Gastrocnemius medialis (tissue), 4 donors: ENCODE measurements around the gene KCNK6. TPM values are rescaled to one million over a fixed set of nuclear protein-coding genes. Genes with fewer than 3 reads are reported as not detected.

ENCODE experiments used
- ATAC-seq, 2 donors: fragments of 150-250 bp; one replicate each; pipeline ENCODE4 v1.9.1; 2016
- DNase-seq, 2 donors: peaks; one replicate each; pipeline ENCODE4 v3.0.0-alpha.2; 2019
- H3K27ac ChIP-seq, 4 donors: fragments of 200-600 bp; sonication (generic); 1 replicate in 1 of 4; 2 replicates in 3 of 4; pipeline ENCODE4 v1.5.1; 2016 to 2018; ENCODE audit warnings: mild to moderate bottlenecking in 2 of 4, moderate library complexity in 1 of 4
- H3K27me3 ChIP-seq, 3 donors: fragments of 200-600 bp; sonication (generic) in 2 of 3; 1 replicate in 1 of 3; 2 replicates in 2 of 3; pipeline versions ENCODE4 v1.5.1 to v1.6.0; 2016 to 2019; ENCODE audit warnings: mild to moderate bottlenecking in 1 of 3, moderate library complexity in 1 of 3
- H3K36me3 ChIP-seq, 2 donors: fragments of 200-600 bp; sonication (generic) in 1 of 2; one replicate each; pipeline ENCODE4 v1.5.1; 2017 to 2018
- H3K4me1 ChIP-seq, 2 donors: fragments of 200-600 bp; sonication (generic) in 1 of 2; one replicate each; pipeline ENCODE4 v1.5.1; 2016 to 2017; ENCODE audit warnings: mild to moderate bottlenecking in 2 of 2
- H3K4me3 ChIP-seq, 4 donors: fragments of 200-600 bp; sonication (generic) in 3 of 4; 1 replicate in 1 of 4; 2 replicates in 3 of 4; pipeline ENCODE4 v1.5.1; 2016 to 2019; ENCODE audit warnings: mild to moderate bottlenecking in 2 of 4
- H3K9me3 ChIP-seq, 3 donors: fragments of 200-600 bp; sonication (generic) in 2 of 3; 1 replicate in 1 of 3; 2 replicates in 2 of 3; pipeline ENCODE4 v1.5.1; 2016 to 2019
- POLR2A ChIP-seq, 2 donors: fragments of 450-650 bp; IDR thresholded peaks; one replicate each; pipeline ENCODE4 v1.6.1; 2017; ENCODE audit warnings: antibody characterized with exemption in 2 of 2, mild to moderate bottlenecking in 2 of 2, moderate library complexity in 2 of 2
- in situ Hi-C, 4 donors: fragments of 200-750 bp; cut with MboI; loops; one replicate each; pipeline versions ENCODE4 v1.15.0 to v1.8.0; 2017; ENCODE audit warnings: low sequenced_read_pairs in 4 of 4
- intact Hi-C: fragments of 100-400 bp; cut with DNase I; formaldehyde crosslinking; loops from one replicate; pipeline ENCODE4 v1.15.1; 2023; ENCODE audit warnings: low total_unique reads
- total RNA-seq, 4 donors: library from RNA; depleted of rRNA; stranded (reverse); fragments of >200 nt; gene quantifications; one replicate each; pipeline versions ENCODE4 v1.1.0 to v1.2.3, GENCODE V29; 2016
- TF ChIP-seq, protein P1 (sequence below), 5 experiments: fragments of 450-650 bp in 3 of 5; fragments of 200-600 bp in 2 of 5; sonication (generic) in 2 of 5; IDR thresholded peaks in 4 of 5; conservative IDR thresholded peaks in 1 of 5; 1 replicate in 4 of 5; 2 replicates in 1 of 5; pipeline ENCODE4 v1.5.1; 2016 to 2019; ENCODE audit warnings: antibody characterized with exemption in 5 of 5, mild to moderate bottlenecking in 3 of 5, moderate library complexity in 3 of 5

The KCNK6 gene
- total RNA-seq, 4 donors from 2014 or later: 0.15 to 0.90 (median 0.41) TPM

DNA sequence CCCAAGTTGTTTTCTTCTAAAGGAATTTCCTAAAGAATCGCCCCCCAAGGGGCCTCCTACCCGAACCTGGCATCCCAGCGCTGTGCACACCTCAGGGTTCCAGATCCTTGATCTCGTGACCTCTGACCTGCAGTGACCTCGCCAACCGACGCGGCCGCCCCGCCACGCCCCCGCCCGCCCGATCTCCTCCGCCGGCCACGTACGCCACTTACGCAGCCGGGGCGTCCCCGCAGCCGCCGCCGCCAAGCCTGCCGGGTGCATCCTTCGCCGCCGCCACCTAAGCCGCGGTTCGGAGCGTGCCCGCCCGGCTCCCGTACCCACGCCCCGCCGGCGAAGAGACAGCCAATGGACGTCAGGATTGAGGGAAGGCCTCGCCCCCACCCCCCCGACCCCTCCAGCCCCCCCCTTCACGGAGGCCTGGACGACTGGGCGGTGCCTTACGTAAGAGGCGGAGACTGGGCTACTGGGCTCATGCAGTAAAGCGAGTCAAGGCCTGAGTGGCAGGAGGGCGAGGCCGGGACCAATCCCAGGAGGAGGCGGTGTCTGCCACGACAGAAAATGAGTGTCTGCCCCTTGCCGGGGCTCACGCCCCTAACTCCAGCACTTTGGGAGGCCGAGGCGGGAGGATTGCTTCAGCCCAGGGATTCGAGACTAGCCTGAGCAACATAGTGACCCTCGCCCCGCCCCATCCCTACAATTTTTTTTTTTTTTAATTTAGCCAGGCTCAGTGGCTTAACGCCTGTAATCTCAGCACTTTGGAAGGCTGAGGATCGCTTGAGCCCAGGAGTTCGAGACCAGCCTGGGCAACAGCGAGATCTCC lies 3.8 kb upstream of the KCNK6 start, which contains the start of gene YIF1B:
YIF1B (minus strand) TSS at position 291 of the 820 bp plus-strand sequence; CDS start at position 261, 30 bp downstream.
- H3K27me3 ChIP-seq: peaks cover 0 to 11% (median 0%) of the 10 kb centered on the region in 3 donors

DNA sequence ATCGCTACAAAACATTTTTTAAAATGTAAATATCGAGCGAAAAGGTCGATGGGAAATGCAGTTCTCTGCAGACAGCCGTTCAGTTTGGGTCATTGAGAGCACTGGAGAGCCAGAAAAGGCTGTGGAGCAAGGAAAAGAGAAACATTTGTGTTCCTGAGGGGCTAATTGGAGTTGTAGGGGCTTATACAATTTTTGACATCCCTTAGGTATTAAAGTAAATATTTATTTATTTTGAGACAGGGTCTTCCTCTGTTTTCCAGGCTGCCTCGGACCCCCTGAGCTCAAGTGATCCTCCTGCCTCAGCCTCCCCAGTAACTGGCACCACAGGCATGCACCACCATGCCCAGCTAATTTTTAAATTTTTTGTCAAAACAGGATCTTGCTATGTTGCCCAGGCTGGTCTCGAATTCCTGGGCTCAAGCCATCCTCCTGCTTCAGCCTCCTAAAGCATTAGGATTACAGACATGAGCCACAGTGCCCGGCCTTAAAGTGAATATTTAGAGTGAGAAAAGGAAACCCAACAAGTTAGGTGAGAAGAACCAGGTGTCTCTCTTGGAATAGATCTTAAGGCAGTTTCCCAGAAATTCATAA lies 3.1 kb upstream of the KCNK6 start:
- Histone ChIP-seq H3K36me3 (no peaks in the 10 kb centered on the region), H3K4me3 (peak overlapping the region; percentile 59 to 76 (median 66)), H3K27me3 (peaks cover 0 to 14% (median 2%) of the 10 kb centered on the region in 3 donors), H3K9me3 (no peaks in the 10 kb centered on the region), H3K27ac (peak overlapping the region; percentile 85 to 93 (median 92)), H3K4me1 (peaks cover 6 to 9% of the 10 kb centered on the region in 2 donors)
- ATAC-seq: peak in 1 of 2 donors; percentile 9
- no peak for DNase-seq
- intact Hi-C loops: loop anchor here (1.0 to 5.0 kb wide), 2 partner anchors 20 to 409 kb away; partner anchors contain the start of genes SIPA1L3 and WDR87
- no peak for TF ChIP-seq POLR2A (IDR thresholded peaks at IDR 0.05)
- in situ Hi-C loops: no loop called here

More for the DNA sequence above, 3.8 kb upstream of the KCNK6 start, which contains the start of gene YIF1B:
- peak; percentile 98 for ATAC-seq
- TF ChIP-seq, protein P1, sequence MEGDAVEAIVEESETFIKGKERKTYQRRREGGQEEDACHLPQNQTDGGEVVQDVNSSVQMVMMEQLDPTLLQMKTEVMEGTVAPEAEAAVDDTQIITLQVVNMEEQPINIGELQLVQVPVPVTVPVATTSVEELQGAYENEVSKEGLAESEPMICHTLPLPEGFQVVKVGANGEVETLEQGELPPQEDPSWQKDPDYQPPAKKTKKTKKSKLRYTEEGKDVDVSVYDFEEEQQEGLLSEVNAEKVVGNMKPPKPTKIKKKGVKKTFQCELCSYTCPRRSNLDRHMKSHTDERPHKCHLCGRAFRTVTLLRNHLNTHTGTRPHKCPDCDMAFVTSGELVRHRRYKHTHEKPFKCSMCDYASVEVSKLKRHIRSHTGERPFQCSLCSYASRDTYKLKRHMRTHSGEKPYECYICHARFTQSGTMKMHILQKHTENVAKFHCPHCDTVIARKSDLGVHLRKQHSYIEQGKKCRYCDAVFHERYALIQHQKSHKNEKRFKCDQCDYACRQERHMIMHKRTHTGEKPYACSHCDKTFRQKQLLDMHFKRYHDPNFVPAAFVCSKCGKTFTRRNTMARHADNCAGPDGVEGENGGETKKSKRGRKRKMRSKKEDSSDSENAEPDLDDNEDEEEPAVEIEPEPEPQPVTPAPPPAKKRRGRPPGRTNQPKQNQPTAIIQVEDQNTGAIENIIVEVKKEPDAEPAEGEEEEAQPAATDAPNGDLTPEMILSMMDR (IDR thresholded peaks at IDR 0.05 in 4 of 5, conservative IDR thresholded peaks at IDR 0.05 in 1 of 5): no peak
- TF ChIP-seq POLR2A (IDR thresholded peaks at IDR 0.05): peak in 1 of 2 donors; percentile 36
- peaks cover 6 to 9% of the 10 kb centered on the region in 2 donors for H3K4me1 ChIP-seq
- peak within 1 kb of the TSS; percentile 85 to 93 (median 92) for H3K27ac ChIP-seq
- H3K36me3 ChIP-seq: no peaks in the 10 kb centered on the region
- intact Hi-C loops (loop anchor here (1.0 to 5.0 kb wide), 2 partner anchors 20 to 409 kb away; partner anchors contain the start of genes SIPA1L3 and WDR87), in situ Hi-C loops (no loop called here)
- no peaks in the 10 kb centered on the region for H3K9me3 ChIP-seq
- DNase-seq: peak; percentile 95 to 97
- peak within 1 kb of the TSS; percentile 59 to 76 (median 66) for H3K4me3 ChIP-seq

DNA sequence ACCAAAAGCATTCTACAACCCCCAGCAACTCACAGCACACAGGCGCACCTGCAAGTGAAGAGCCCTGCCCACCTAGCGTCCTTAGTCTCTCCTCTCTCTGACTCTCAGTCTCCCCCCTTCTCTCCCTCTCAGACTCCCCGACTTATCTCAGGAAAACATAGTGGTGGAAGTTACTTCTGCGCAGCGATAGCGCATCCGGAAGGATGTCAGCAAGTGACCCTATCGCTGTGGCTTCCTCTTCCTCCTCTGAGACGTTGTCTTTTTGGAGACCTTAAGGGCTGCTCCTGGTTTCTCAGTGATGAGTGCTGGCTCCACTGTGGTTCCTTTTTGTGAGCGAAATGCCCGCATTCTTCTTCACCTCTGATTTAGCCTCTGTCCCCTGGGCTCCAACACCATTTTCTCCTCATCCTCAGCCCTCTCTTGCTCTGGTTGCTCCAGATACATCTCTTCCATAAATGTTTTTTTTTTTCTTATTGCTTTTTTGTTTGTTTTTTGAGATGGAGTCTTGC lies 2.5 kb upstream of the KCNK6 start:
- ATAC-seq (no peak), DNase-seq (no peak)
- Histone ChIP-seq H3K9me3 (no peaks in the 10 kb centered on the region), H3K4me3 (no peak overlapping the region), H3K36me3 (no peaks in the 10 kb centered on the region), H3K4me1 (peaks cover 6 to 9% of the 10 kb centered on the region in 2 donors), H3K27ac (peak overlapping the region in 2 of 4 donors; percentile 85 to 93), H3K27me3 (peaks cover 0 to 14% (median 4%) of the 10 kb centered on the region in 3 donors)
- intact Hi-C loops (loop anchor here (5.0 kb wide), 1 partner anchor 410 kb away; the partner anchor contains the start of genes SIPA1L3 and WDR87), in situ Hi-C loops (no loop called here)
- TF ChIP-seq POLR2A (IDR thresholded peaks at IDR 0.05): no peak
- TF ChIP-seq, protein P1 (IDR thresholded peaks at IDR 0.05 in 4 of 5, conservative IDR thresholded peaks at IDR 0.05 in 1 of 5): no peak

DNA sequence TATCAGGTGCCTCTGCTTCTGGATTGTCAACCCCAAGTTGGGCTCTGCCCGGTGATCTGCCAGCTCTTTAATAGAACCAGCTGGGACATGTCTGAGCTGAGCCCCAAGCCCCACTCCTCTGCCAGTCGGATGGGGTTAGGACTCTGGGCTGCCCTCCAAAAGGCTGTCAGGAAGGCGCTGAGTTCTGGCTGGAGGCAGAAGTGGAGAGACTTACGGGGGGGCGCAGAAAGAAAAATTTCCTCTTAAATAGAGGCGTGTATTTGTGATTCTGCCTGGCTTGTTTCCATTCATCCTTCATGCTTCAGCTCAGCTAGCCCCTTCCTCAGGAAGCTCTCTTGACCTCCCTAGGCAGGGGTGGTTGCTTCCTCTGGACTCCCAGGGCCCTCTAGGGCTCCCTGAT lies 985 bp upstream of the KCNK6 start:
- TF ChIP-seq, protein P1 (IDR thresholded peaks at IDR 0.05 in 4 of 5, conservative IDR thresholded peaks at IDR 0.05 in 1 of 5): no peak
- TF ChIP-seq POLR2A (IDR thresholded peaks at IDR 0.05): no peak
- H3K9me3 ChIP-seq: no peaks in the 10 kb centered on the region
- DNase-seq (no peak), ATAC-seq (no peak)
- in situ Hi-C loops (no loop called here), intact Hi-C loops (loop anchor here (5.0 kb wide), 1 partner anchor 411 kb away; the partner anchor contains the start of genes SIPA1L3 and WDR87)
- H3K36me3 ChIP-seq: no peaks in the 10 kb centered on the region
- H3K27ac ChIP-seq: no peak overlapping the region
- peaks cover 0 to 14% (median 4%) of the 10 kb centered on the region in 3 donors for H3K27me3 ChIP-seq
- peaks cover 6 to 9% of the 10 kb centered on the region in 2 donors for H3K4me1 ChIP-seq
- no peak overlapping the region for H3K4me3 ChIP-seq
